ENCODE data around the gene ZNF212. TPM values are rescaled to one million over a fixed set of nuclear protein-coding genes. Genes with fewer than 3 reads are reported as not detected.

The ZNF212 gene
- polyA plus RNA-seq, 1 donor from 2014 or later: 12.2 TPM

GRCh38 chr7:149256568-149256967 lies 17.1 kb downstream of the ZNF212 start:
- no peaks in the 10 kb centered on the region for H3K36me3 ChIP-seq (ENCODE audit: insufficient read depth, low read length)

GRCh38 chr7:149257146-149257545 lies 17.7 kb downstream of the ZNF212 start:
- no peak for TF ChIP-seq SMC3 (conservative IDR thresholded peaks at IDR 0.05; ENCODE audit: poor library complexity)
- no peak for TF ChIP-seq EZH2 (IDR thresholded peaks at IDR 0.05; ENCODE audit: borderline replicate concordance, insufficient read depth, low read length, poor library complexity, severe bottlenecking)
- no peak for TF ChIP-seq MXI1 (conservative IDR thresholded peaks at IDR 0.05; ENCODE audit: poor library complexity, severe bottlenecking)
- no peak for TF ChIP-seq CTCF (IDR thresholded peaks at IDR 0.05; ENCODE audit: poor library complexity, severe bottlenecking)
- no peak for TF ChIP-seq REST (IDR thresholded peaks at IDR 0.05; ENCODE audit: borderline replicate concordance)
- no peak for TF ChIP-seq EP300 (conservative IDR thresholded peaks at IDR 0.05; ENCODE audit: poor library complexity, severe bottlenecking)
- no peak for TF ChIP-seq TAF1 (IDR thresholded peaks at IDR 0.05; ENCODE audit: low read depth)
- TF ChIP-seq POLR2AphosphoS5 (IDR thresholded peaks at IDR 0.05): no peak
- no peak for TF ChIP-seq RAD21 (conservative IDR thresholded peaks at IDR 0.05)
- H3K9me3 ChIP-seq (ENCODE audit: low read length): no peaks in the 10 kb centered on the region
- no peak overlapping the region for H2AFZ ChIP-seq (ENCODE audit: low read depth, low read length)
- no peaks in the 10 kb centered on the region for H3K79me2 ChIP-seq (replicated peaks; ENCODE audit: insufficient read depth, low read length)
- H3K27me3 ChIP-seq (ENCODE audit: insufficient read depth, low read depth, low read length): no peaks in the 10 kb centered on the region
- no peaks in the 10 kb centered on the region for H3F3A ChIP-seq (ENCODE audit: insufficient read depth, low read length, poor library complexity, severe bottlenecking)
- no peak overlapping the region for H3K9ac ChIP-seq (ENCODE audit: low read length)
- no peaks in the 10 kb centered on the region for H4K20me1 ChIP-seq (ENCODE audit: insufficient read depth)
- H3K36me3 ChIP-seq (ENCODE audit: insufficient read depth, low read length): no peaks in the 10 kb centered on the region
- H3K4me3 ChIP-seq (ENCODE audit: low read length): no peak overlapping the region
- no peak overlapping the region for H3K4me2 ChIP-seq (ENCODE audit: low read length)
- H3K9me2 ChIP-seq (ENCODE audit: insufficient read depth, low read length): no peaks in the 10 kb centered on the region
- H3K27ac ChIP-seq (ENCODE audit: low read length): no peak overlapping the region

More at GRCh38 chr7:149256568-149256967, 17.1 kb downstream of the ZNF212 start:
- H3K4me2 ChIP-seq (ENCODE audit: low read length): no peak overlapping the region
- H3K9me2 ChIP-seq (ENCODE audit: insufficient read depth, low read length): no peaks in the 10 kb centered on the region
- H3K27me3 ChIP-seq (ENCODE audit: insufficient read depth, low read depth, low read length): no peaks in the 10 kb centered on the region
- no peaks in the 10 kb centered on the region for H3K79me2 ChIP-seq (replicated peaks; ENCODE audit: insufficient read depth, low read length)
- no peaks in the 10 kb centered on the region for H4K20me1 ChIP-seq (ENCODE audit: insufficient read depth)
- no peaks in the 10 kb centered on the region for H3F3A ChIP-seq (ENCODE audit: insufficient read depth, low read length, poor library complexity, severe bottlenecking)
- H3K9ac ChIP-seq (ENCODE audit: low read length): no peak overlapping the region
- TF ChIP-seq SMC3 (conservative IDR thresholded peaks at IDR 0.05; ENCODE audit: poor library complexity): no peak
- no peak overlapping the region for H2AFZ ChIP-seq (ENCODE audit: low read depth, low read length)
- H3K27ac ChIP-seq (ENCODE audit: low read length): no peak overlapping the region
- no peak overlapping the region for H3K4me3 ChIP-seq (ENCODE audit: low read length)
- H3K9me3 ChIP-seq (ENCODE audit: low read length): no peaks in the 10 kb centered on the region

Measured in neural cell (in vitro differentiated cells).